AG09309 (cell line): ENCODE results near the gene TUBE1.
A peak's percentile ranks its signal among the peaks of the same experiment; 100 is the strongest.

Experiments used
- DNase-seq: peaks from one replicate; pipeline ENCODE4 v3.0.0-alpha.2; 2010; ENCODE audit warnings: low read depth
- H3K4me3 ChIP-seq: 2 replicates; pipeline ENCODE4 v1.5.1; 2011; ENCODE audit warnings: mild to moderate bottlenecking, low read depth, low read length, moderate library complexity; ENCODE audit not compliant: control insufficient read depth
- CTCF ChIP-seq: IDR thresholded peaks from 2 replicates; pipeline ENCODE4 v1.5.1; 2011; ENCODE audit warnings: mild to moderate bottlenecking, low read depth, low read length, inconsistent platforms; ENCODE audit not compliant: insufficient read depth, control insufficient read depth; ENCODE audit errors: missing control alignments

The TUBE1 gene

GRCh38 chr6:112030961-112031660, 56.2 kb downstream of the TUBE1 start:
- no peak for DNase-seq
- no peak for TF ChIP-seq CTCF
- no peak overlapping the region for H3K4me3 ChIP-seq

- no peak for DNase-seq
- no peak for TF ChIP-seq CTCF
- no peak overlapping the region for H3K4me3 ChIP-seq
Observed at GRCh38 chr6:112030206-112030960, 56.9 kb downstream of the TUBE1 start.

GRCh38 chr6:112029045-112029822, 58.0 kb downstream of the TUBE1 start:
- no peak overlapping the region for H3K4me3 ChIP-seq
- TF ChIP-seq CTCF, result peak; percentile 67
- DNase-seq, result no peak

- peak; percentile 77 for DNase-seq
- no peak overlapping the region for H3K4me3 ChIP-seq
- TF ChIP-seq CTCF, result no peak
Observed at GRCh38 chr6:112027942-112028674, 59.2 kb downstream of the TUBE1 start.

GRCh38 chr6:112026933-112027332, 60.3 kb downstream of the TUBE1 start:
- TF ChIP-seq CTCF, result no peak
- no peak for DNase-seq
- no peak overlapping the region for H3K4me3 ChIP-seq

GRCh38 chr6:112024464-112024863, 62.8 kb downstream of the TUBE1 start:
- DNase-seq, result no peak

More at GRCh38 chr6:112024464-112024863, 62.8 kb downstream of the TUBE1 start:
- H3K4me3 ChIP-seq, result no peak overlapping the region
- no peak for TF ChIP-seq CTCF
